Loucy (cell line): Measurements from ENCODE around the gene THYN1.
A peak's percentile ranks its signal among the peaks of the same experiment; 100 is the strongest.

ENCODE experiments used
- H2AFZ ChIP-seq: fragments of 200-600 bp; sonication (generic); 2 replicates; pipeline ENCODE4 v1.6.0; 2016; ENCODE audit warnings: antibody characterized with exemption, mild to moderate bottlenecking, low read length, moderate library complexity
- H3F3A ChIP-seq: fragments of 200-600 bp; 2 replicates; pipeline ENCODE4 v1.6.0; 2016; ENCODE audit warnings: antibody characterized with exemption, low read depth, mild to moderate bottlenecking
- H3K27me3 ChIP-seq: fragments of 200-600 bp; sonication (generic); 2 replicates; pipeline ENCODE4 v1.6.1; 2014; ENCODE audit warnings: low read length, mild to moderate bottlenecking; ENCODE audit not compliant: insufficient read depth, poor library complexity, severe bottlenecking
- H3K36me3 ChIP-seq: fragments of 200-600 bp; sonication (generic); 2 replicates; pipeline ENCODE4 v1.6.1; 2016; ENCODE audit warnings: low read length; ENCODE audit not compliant: insufficient read depth
- H3K4me1 ChIP-seq: fragments of 200-600 bp; sonication (generic); 2 replicates; pipeline ENCODE4 v1.5.1; 2014; ENCODE audit warnings: low read length, mild to moderate bottlenecking; ENCODE audit not compliant: insufficient read depth, poor library complexity, severe bottlenecking
- H3K4me2 ChIP-seq: fragments of 200-600 bp; sonication (generic); 2 replicates; pipeline ENCODE4 v1.6.0; 2014; ENCODE audit warnings: antibody characterized with exemption, low read length, low read depth, mild to moderate bottlenecking; ENCODE audit not compliant: poor library complexity, severe bottlenecking
- H3K4me3 ChIP-seq: fragments of 200-600 bp; sonication (generic); 2 replicates; pipeline ENCODE4 v1.5.1; 2014; ENCODE audit warnings: low read length, mild to moderate bottlenecking, mixed read lengths; ENCODE audit not compliant: poor library complexity, severe bottlenecking
- H3K79me2 ChIP-seq: fragments of 200-600 bp; sonication (generic); 2 replicates; pipeline ENCODE4 v1.6.1; 2014; ENCODE audit warnings: low read length; ENCODE audit not compliant: insufficient read depth
- H3K9ac ChIP-seq: fragments of 200-600 bp; sonication (generic); 2 replicates; pipeline ENCODE4 v1.6.0; 2014; ENCODE audit warnings: mild to moderate bottlenecking, low read depth, low read length, moderate library complexity; ENCODE audit not compliant: poor library complexity, severe bottlenecking
- H3K9me2 ChIP-seq: fragments of 200-600 bp; sonication (generic); replicated peaks from 2 replicates; pipeline ENCODE4 v1.6.1; 2016; ENCODE audit warnings: low read depth, low read length, mixed read lengths
- H3K9me3 ChIP-seq: fragments of 200-600 bp; sonication (generic); 2 replicates; pipeline ENCODE4 v1.6.1; 2014; ENCODE audit warnings: mild to moderate bottlenecking, antibody characterized with exemption, low read length, low read depth; ENCODE audit not compliant: insufficient read depth
- H4K20me1 ChIP-seq: fragments of 200-600 bp; sonication (generic); 2 replicates; pipeline ENCODE4 v1.6.0; 2014; ENCODE audit warnings: antibody characterized with exemption, low read length, mild to moderate bottlenecking; ENCODE audit not compliant: insufficient read depth, poor library complexity, severe bottlenecking
- CTCF ChIP-seq: fragments of 200-600 bp; sonication (generic); conservative IDR thresholded peaks from 2 replicates; pipeline ENCODE4 v1.5.1; 2014; ENCODE audit warnings: mild to moderate bottlenecking, antibody characterized with exemption, low read length
- EZH2phosphoT487 ChIP-seq: fragments of 200-600 bp; IDR thresholded peaks from 2 replicates; pipeline ENCODE4 v1.6.1; 2018; ENCODE audit warnings: antibody characterized with exemption, mild to moderate bottlenecking, moderate library complexity, borderline replicate concordance

THYN1 gene

GRCh38 chr11:134277183-134278001 lies 24.2 kb upstream of the THYN1 start:
- no peaks in the 10 kb centered on the region for H3K27me3 ChIP-seq
- TF ChIP-seq EZH2phosphoT487: no peak
- no peak for TF ChIP-seq CTCF
- H3K9me2 ChIP-seq: no peaks in the 10 kb centered on the region
- peaks cover 2% of the 10 kb centered on the region; the same call in 1 of the 2 replicates for H3F3A ChIP-seq
- no peak overlapping the region for H3K4me3 ChIP-seq
- H3K79me2 ChIP-seq: peaks cover 28% of the 10 kb centered on the region
- H4K20me1 ChIP-seq: no peaks in the 10 kb centered on the region
- H3K4me1 ChIP-seq: peaks cover 30% of the 10 kb centered on the region
- H3K36me3 ChIP-seq: no peaks in the 10 kb centered on the region
- no peak overlapping the region for H3K9ac ChIP-seq
- H2AFZ ChIP-seq: no peak overlapping the region
- H3K9me3 ChIP-seq: no peaks in the 10 kb centered on the region
- H3K4me2 ChIP-seq: no peak overlapping the region

- Histone ChIP-seq H3K4me2 (peak overlapping the region; percentile 89), H3K9me2 (no peaks in the 10 kb centered on the region), H3K27me3 (no peaks in the 10 kb centered on the region), H3K9me3 (no peaks in the 10 kb centered on the region), H2AFZ (peak overlapping the region; percentile 93), H3K79me2 (peaks cover 34% of the 10 kb centered on the region), H3K4me1 (peaks cover 36% of the 10 kb centered on the region), H4K20me1 (no peaks in the 10 kb centered on the region), H3K36me3 (no peaks in the 10 kb centered on the region), H3K4me3 (peak overlapping the region; percentile 78), H3K9ac (no peak overlapping the region), H3F3A (peaks cover 2% of the 10 kb centered on the region; the same call in 1 of the 2 replicates)
- TF ChIP-seq CTCF (no peak; the same call in 1 of the 2 replicates), EZH2phosphoT487 (no peak)
These were observed 23.4 kb upstream of the THYN1 start for GRCh38 chr11:134276396-134277182.

- Histone ChIP-seq H3K4me2 (peak within 1 kb of the TSS; percentile 89), H4K20me1 (no peaks in the 10 kb centered on the region), H2AFZ (peak within 1 kb of the TSS; percentile 93), H3K27me3 (no peaks in the 10 kb centered on the region), H3K79me2 (peaks cover 34% of the 10 kb centered on the region), H3K4me3 (peak within 1 kb of the TSS; percentile 78), H3K9me2 (no peaks in the 10 kb centered on the region), H3K9me3 (no peaks in the 10 kb centered on the region), H3F3A (peaks cover 2% of the 10 kb centered on the region; the same call in 1 of the 2 replicates), H3K9ac (peak within 1 kb of the TSS; percentile 80), H3K4me1 (peaks cover 42% of the 10 kb centered on the region), H3K36me3 (no peaks in the 10 kb centered on the region)
- TF ChIP-seq EZH2phosphoT487 (no peak), CTCF (peak; percentile 68)
These were observed 22.6 kb upstream of the THYN1 start, which contains the start of gene GLB1L3 for GRCh38 chr11:134275534-134276395. Gene GLB1L3, plus strand, starts transcription at chr11:134276379. Its CDS starts 362 bp downstream, at chr11:134276741.
